ENCODE results near the gene PRKCG. TPM values are rescaled to one million over a fixed set of nuclear protein-coding genes. Genes with fewer than 3 reads are reported as not detected.
A peak's percentile ranks its signal among the peaks of the same experiment; 100 is the strongest.
"Not testable (repeated sequence)": the region's sequence is repeated elsewhere in the genome, so short reads cannot be mapped to it uniquely, and the experiment has no call there.

Gene PRKCG
- polyA plus RNA-seq, 3 donors = 0.23 to 0.80 (median 0.43) TPM

- DNase-seq (ENCODE audit: extremely low read depth in 1 of 11, low read depth in 9 of 11, low spot score in 4 of 11) = no peak
Observed at GRCh38 chr19:53910170-53910518, 28.1 kb downstream of the PRKCG start.

GRCh38 chr19:53912653-53913052 lies 30.7 kb downstream of the PRKCG start:
- DNase-seq (ENCODE audit: extremely low read depth in 1 of 11, low read depth in 9 of 11, low spot score in 4 of 11) = no peak

- no peak for DNase-seq (ENCODE audit: extremely low read depth in 1 of 11, low read depth in 9 of 11, low spot score in 4 of 11)
Observed at GRCh38 chr19:53915000-53915399, 33.0 kb downstream of the PRKCG start.

GRCh38 chr19:53916004-53916403 lies 34.0 kb downstream of the PRKCG start:
- no peak for DNase-seq (ENCODE audit: extremely low read depth in 1 of 11, low read depth in 9 of 11, low spot score in 4 of 11)

- DNase-seq (ENCODE audit: extremely low read depth in 1 of 11, low read depth in 9 of 11, low spot score in 4 of 11) = no peak
Observed at GRCh38 chr19:53917356-53917755, 35.4 kb downstream of the PRKCG start.

GRCh38 chr19:53927739-53928138 lies 45.7 kb downstream of the PRKCG start:
- DNase-seq (ENCODE audit: extremely low read depth in 1 of 11, low read depth in 9 of 11, low spot score in 4 of 11) = peak in 10 of 11 donors; percentile 50 to 84 (median 66)

- no peak for DNase-seq (ENCODE audit: extremely low read depth in 1 of 11, low read depth in 9 of 11, low spot score in 4 of 11)
Observed at GRCh38 chr19:53936029-53936428, 54.0 kb downstream of the PRKCG start.

- DNase-seq (ENCODE audit: extremely low read depth in 1 of 11, low read depth in 9 of 11, low spot score in 4 of 11) = no peak
Observed at GRCh38 chr19:53942001-53942786, 60.2 kb downstream of the PRKCG start.

GRCh38 chr19:53944416-53944815 lies 62.4 kb downstream of the PRKCG start:
- DNase-seq (ENCODE audit: extremely low read depth in 1 of 11, low read depth in 9 of 11, low spot score in 4 of 11) = no peak

- no peak for DNase-seq (ENCODE audit: extremely low read depth in 1 of 11, low read depth in 9 of 11, low spot score in 4 of 11)
Observed at GRCh38 chr19:53944933-53945332, 62.9 kb downstream of the PRKCG start.

GRCh38 chr19:53945441-53945840 lies 63.4 kb downstream of the PRKCG start:
- no peak for DNase-seq (ENCODE audit: extremely low read depth in 1 of 11, low read depth in 9 of 11, low spot score in 4 of 11)

- no peak for DNase-seq (ENCODE audit: extremely low read depth in 1 of 11, low read depth in 9 of 11, low spot score in 4 of 11)
Observed at GRCh38 chr19:53945998-53946397, 64.0 kb downstream of the PRKCG start.

GRCh38 chr19:53947624-53948023 lies 65.6 kb downstream of the PRKCG start:
- DNase-seq (ENCODE audit: extremely low read depth in 1 of 11, low read depth in 9 of 11, low spot score in 4 of 11) = no peak

GRCh38 chr19:53948611-53949010 lies 66.6 kb downstream of the PRKCG start:
- not testable (repeated sequence) for DNase-seq (ENCODE audit: extremely low read depth in 1 of 11, low read depth in 9 of 11, low spot score in 4 of 11)

GRCh38 chr19:53951436-53951835 lies 69.4 kb downstream of the PRKCG start:
- DNase-seq (ENCODE audit: extremely low read depth in 1 of 11, low read depth in 9 of 11, low spot score in 4 of 11) = no peak

GRCh38 chr19:53951947-53952346 lies 70.0 kb downstream of the PRKCG start:
- DNase-seq (ENCODE audit: extremely low read depth in 1 of 11, low read depth in 9 of 11, low spot score in 4 of 11) = no peak

GRCh38 chr19:53953383-53953782 lies 71.4 kb downstream of the PRKCG start:
- no peak for DNase-seq (ENCODE audit: extremely low read depth in 1 of 11, low read depth in 9 of 11, low spot score in 4 of 11)

Measured in renal cortex interstitium (tissue), 11 donors.